PC-3 (cell line): Measurements from ENCODE around the gene SORBS2.

Experiments used
- EZH2 ChIP-seq: fragments of 300-600 bp; sonication (generic); IDR thresholded peaks from one replicate; pipeline ENCODE4 v1.6.1; 2017; ENCODE audit warnings: antibody characterized with exemption, mild to moderate bottlenecking, low read length; ENCODE audit not compliant: unreplicated experiment
- TF ChIP-seq, protein P1 (sequence below): fragments of 300-600 bp; sonication (generic); conservative IDR thresholded peaks from 2 replicates; pipeline ENCODE4 v1.5.1; 2017; ENCODE audit warnings: antibody characterized with exemption, low read depth, mild to moderate bottlenecking, low read length

DNA sequence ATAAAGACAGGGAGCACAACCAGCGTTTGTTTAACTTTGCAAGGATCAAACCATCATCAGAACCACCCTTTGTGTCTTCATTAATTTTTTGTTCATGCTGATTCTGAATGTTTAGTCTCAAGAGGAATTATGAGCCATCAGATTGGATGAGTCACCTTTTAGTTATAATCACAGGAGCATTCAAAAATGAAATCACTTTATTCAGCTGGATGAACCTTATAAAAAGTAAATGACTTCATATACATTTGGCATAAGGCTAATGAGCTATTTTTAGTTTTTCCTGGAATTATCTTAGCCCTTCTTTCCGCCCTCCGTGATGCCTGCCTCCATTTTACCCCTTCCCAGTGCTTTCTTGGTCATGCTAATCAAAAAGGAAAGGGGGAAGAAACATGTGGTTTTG is 103.6 kb downstream of the SORBS2 start:
- TF ChIP-seq, protein P1, sequence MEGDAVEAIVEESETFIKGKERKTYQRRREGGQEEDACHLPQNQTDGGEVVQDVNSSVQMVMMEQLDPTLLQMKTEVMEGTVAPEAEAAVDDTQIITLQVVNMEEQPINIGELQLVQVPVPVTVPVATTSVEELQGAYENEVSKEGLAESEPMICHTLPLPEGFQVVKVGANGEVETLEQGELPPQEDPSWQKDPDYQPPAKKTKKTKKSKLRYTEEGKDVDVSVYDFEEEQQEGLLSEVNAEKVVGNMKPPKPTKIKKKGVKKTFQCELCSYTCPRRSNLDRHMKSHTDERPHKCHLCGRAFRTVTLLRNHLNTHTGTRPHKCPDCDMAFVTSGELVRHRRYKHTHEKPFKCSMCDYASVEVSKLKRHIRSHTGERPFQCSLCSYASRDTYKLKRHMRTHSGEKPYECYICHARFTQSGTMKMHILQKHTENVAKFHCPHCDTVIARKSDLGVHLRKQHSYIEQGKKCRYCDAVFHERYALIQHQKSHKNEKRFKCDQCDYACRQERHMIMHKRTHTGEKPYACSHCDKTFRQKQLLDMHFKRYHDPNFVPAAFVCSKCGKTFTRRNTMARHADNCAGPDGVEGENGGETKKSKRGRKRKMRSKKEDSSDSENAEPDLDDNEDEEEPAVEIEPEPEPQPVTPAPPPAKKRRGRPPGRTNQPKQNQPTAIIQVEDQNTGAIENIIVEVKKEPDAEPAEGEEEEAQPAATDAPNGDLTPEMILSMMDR = no peak
- no peak for TF ChIP-seq EZH2
